Mononuclear cell (primary cell): ENCODE measurements around the gene FAM228B. TPM values are rescaled to one million over a fixed set of nuclear protein-coding genes. Genes with fewer than 3 reads are reported as not detected.
"Not testable (repeated sequence)": the region's sequence is repeated elsewhere in the genome, so short reads cannot be mapped to it uniquely, and the experiment has no call there.

Source experiments
- H3K27me3 ChIP-seq: 2 replicates; pipeline ENCODE4 v1.6.0; 2011; ENCODE audit warnings: low read length, control low read depth; ENCODE audit not compliant: insufficient read depth
- H3K4me1 ChIP-seq: 2 replicates; pipeline ENCODE4 v1.5.1; 2011; ENCODE audit warnings: mild to moderate bottlenecking, low read length, control low read depth; ENCODE audit not compliant: insufficient read depth
- H3K4me3 ChIP-seq: 2 replicates; pipeline ENCODE4 v1.5.1; 2011; ENCODE audit warnings: mild to moderate bottlenecking, low read length, moderate library complexity
- H3K9me3 ChIP-seq: 2 replicates; pipeline ENCODE4 v1.5.1; 2011; ENCODE audit warnings: low read depth, mild to moderate bottlenecking, control low read depth, low read length
- total RNA-seq: library from RNA; depleted of rRNA; stranded (reverse); fragments of >200 nt; gene quantifications from one replicate; pipeline ENCODE4 v1.2.3, GENCODE V29; 2012

The FAM228B gene
- total RNA-seq, 1 donor = 26.2 TPM

DNA sequence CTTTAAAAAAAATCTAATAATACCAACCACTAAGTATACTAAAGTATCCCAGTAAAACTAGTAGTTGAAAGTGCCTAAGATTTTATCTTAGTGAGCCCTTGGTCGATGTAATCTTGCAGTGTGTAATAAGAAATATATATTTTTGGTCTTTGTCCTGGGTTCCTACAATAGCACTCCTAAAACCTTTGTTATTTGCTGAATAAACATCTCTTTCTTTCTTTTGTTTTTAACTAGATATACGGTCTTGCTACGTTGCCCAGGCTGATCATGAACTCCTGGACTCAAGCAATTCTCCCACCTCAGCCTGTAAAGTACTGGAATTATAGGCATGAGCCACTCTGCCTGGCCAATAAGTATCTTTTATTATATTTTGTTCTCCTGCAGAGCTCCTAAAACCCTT, 36.2 kb upstream of the FAM228B start:
- H3K27me3 ChIP-seq = no peaks in the 10 kb centered on the region
- H3K9me3 ChIP-seq = no peaks in the 10 kb centered on the region
- no peak overlapping the region for H3K4me3 ChIP-seq
- peaks cover 38% of the 10 kb centered on the region for H3K4me1 ChIP-seq

- Histone ChIP-seq H3K9me3 (no peaks in the 10 kb centered on the region), H3K4me1 (peaks cover 19% of the 10 kb centered on the region), H3K27me3 (no peaks in the 10 kb centered on the region), H3K4me3 (no peak overlapping the region)
Measured at GRCh38 chr2:24088821-24089359, 34.4 kb upstream of the FAM228B start.

DNA sequence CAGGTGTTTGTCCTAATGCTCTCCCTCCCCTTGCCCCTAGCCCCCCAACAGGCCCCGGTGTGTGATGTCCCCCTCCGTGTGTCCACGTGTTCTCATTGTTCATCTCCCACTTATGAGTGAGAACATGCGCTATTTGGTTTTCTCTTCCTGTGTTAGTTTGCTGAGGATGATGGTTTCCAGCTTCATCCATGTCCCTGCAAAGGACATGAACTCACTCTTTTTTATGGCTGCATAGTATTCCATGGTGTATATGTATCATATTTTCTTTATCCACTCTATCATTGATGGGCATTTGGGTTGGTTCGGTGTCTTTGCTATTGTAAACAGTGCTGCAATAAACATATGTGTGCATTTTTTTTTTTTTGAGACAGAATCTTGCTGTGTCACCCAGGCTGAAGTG, 30.0 kb upstream of the FAM228B start:
- H3K4me3 ChIP-seq, H3K4me1 ChIP-seq, H3K27me3 ChIP-seq, H3K9me3 ChIP-seq: not testable (repeated sequence)

GRCh38 chr2:24095171-24095677, 28.0 kb upstream of the FAM228B start:
- not testable (repeated sequence) for H3K9me3 ChIP-seq, H3K4me3 ChIP-seq, H3K27me3 ChIP-seq, H3K4me1 ChIP-seq

GRCh38 chr2:24100732-24101131, 22.5 kb upstream of the FAM228B start:
- H3K4me3 ChIP-seq, H3K27me3 ChIP-seq, H3K9me3 ChIP-seq, H3K4me1 ChIP-seq: not testable (repeated sequence)

DNA sequence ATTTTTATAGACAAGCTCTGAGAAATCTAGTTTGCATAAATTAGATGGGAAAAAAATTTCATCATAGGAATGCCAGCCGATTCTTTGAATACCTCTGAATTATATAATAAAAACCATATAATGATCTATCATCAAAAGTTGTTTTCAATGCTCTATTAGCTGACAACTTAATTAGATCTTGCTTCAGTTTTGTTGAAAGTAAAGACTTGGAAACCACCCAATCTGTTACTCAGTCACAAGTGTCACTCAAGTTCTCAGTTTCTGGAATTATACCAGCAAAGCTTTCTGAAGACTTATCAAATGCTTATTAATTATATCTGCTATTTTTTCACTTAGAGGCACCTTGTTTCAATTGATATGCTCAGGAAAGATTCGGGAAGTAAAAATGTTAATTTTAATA, 21.3 kb upstream of the FAM228B start:
- Histone ChIP-seq H3K4me1 (no peaks in the 10 kb centered on the region), H3K27me3 (no peaks in the 10 kb centered on the region), H3K9me3 (peaks cover 3% of the 10 kb centered on the region), H3K4me3 (no peak overlapping the region)

- no peaks in the 10 kb centered on the region for H3K4me1 ChIP-seq
- H3K9me3 ChIP-seq = peaks cover 3% of the 10 kb centered on the region
- H3K4me3 ChIP-seq = no peak overlapping the region
- no peaks in the 10 kb centered on the region for H3K27me3 ChIP-seq
Measured at GRCh38 chr2:24102677-24103076, 20.6 kb upstream of the FAM228B start.

GRCh38 chr2:24104110-24104650, 19.1 kb upstream of the FAM228B start:
- no peaks in the 10 kb centered on the region for H3K27me3 ChIP-seq
- no peaks in the 10 kb centered on the region for H3K4me1 ChIP-seq
- no peak overlapping the region for H3K4me3 ChIP-seq
- peaks cover 3% of the 10 kb centered on the region for H3K9me3 ChIP-seq

DNA sequence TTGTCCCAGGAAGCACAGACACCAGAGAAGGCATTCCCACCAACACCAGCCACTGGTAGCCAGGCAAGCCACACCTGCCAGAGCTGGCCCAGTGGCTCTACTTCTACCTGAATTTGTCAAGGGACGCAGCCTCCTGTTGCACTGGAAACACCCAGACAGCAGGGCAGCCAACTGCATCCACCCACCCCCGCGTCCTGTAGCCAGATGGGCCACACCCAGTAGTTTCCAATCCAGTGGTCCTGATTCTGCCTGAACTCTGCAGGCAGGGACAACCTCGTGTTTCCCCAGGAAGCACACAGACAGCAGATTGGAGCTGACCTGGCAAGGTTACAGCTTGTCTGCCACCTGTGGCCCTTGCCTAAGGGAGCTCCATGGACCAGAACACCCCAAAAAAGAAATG, 18.4 kb upstream of the FAM228B start:
- no peaks in the 10 kb centered on the region for H3K4me1 ChIP-seq

GRCh38 chr2:24105816-24106215, 17.5 kb upstream of the FAM228B start:
- Histone ChIP-seq H3K27me3 (no peaks in the 10 kb centered on the region), H3K9me3 (peaks cover 3% of the 10 kb centered on the region), H3K4me1 (no peaks in the 10 kb centered on the region), H3K4me3 (no peak overlapping the region)

More for the DNA sequence above, 18.4 kb upstream of the FAM228B start:
- Histone ChIP-seq H3K4me3 (no peak overlapping the region), H3K27me3 (no peaks in the 10 kb centered on the region), H3K9me3 (peaks cover 3% of the 10 kb centered on the region)

GRCh38 chr2:24106786-24107185, 16.5 kb upstream of the FAM228B start:
- Histone ChIP-seq H3K27me3 (no peaks in the 10 kb centered on the region), H3K9me3 (peaks cover 3% of the 10 kb centered on the region), H3K4me1 (no peaks in the 10 kb centered on the region), H3K4me3 (no peak overlapping the region)

GRCh38 chr2:24107336-24107735, 15.9 kb upstream of the FAM228B start:
- peaks cover 3% of the 10 kb centered on the region for H3K9me3 ChIP-seq
- H3K4me3 ChIP-seq = no peak overlapping the region
- no peaks in the 10 kb centered on the region for H3K4me1 ChIP-seq
- no peaks in the 10 kb centered on the region for H3K27me3 ChIP-seq

- not testable (repeated sequence) for H3K27me3 ChIP-seq, H3K4me1 ChIP-seq, H3K9me3 ChIP-seq, H3K4me3 ChIP-seq
Measured at GRCh38 chr2:24109431-24109830, 13.8 kb upstream of the FAM228B start.

GRCh38 chr2:24110660-24111303, 12.5 kb upstream of the FAM228B start:
- Histone ChIP-seq H3K4me3 (no peak overlapping the region), H3K4me1 (no peaks in the 10 kb centered on the region), H3K9me3 (peaks cover 3% of the 10 kb centered on the region)

DNA sequence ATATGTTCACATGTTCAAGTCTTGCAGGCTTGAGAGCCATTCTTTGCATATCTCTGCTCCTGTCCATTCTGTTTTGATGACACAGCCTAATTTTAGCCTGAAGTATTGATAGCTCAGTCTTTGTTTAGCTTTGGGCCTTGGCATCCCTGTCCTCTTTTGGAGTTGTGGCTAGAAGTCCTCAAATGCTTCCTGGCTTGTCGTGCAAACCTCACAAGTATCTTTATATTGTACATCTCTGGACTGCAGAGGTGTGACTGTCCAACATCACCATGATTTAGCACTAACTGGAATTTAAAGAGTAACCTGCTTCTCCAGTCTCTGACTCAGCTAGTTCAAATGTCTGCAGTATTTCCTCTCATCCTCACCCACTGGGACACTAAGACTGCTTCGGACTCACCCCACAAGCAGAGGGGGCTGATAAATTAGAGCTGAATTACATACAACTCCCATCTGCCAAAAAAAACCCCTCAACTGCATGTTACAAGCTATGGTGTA, 11.8 kb upstream of the FAM228B start:
- H3K27me3 ChIP-seq = no peaks in the 10 kb centered on the region
- H3K4me3 ChIP-seq = no peak overlapping the region
- H3K9me3 ChIP-seq = peaks cover 3% of the 10 kb centered on the region
- no peaks in the 10 kb centered on the region for H3K4me1 ChIP-seq

More at GRCh38 chr2:24110660-24111303, 12.5 kb upstream of the FAM228B start:
- H3K27me3 ChIP-seq = no peaks in the 10 kb centered on the region

- Histone ChIP-seq H3K9me3 (no peaks in the 10 kb centered on the region), H3K4me3 (no peak overlapping the region), H3K27me3 (no peaks in the 10 kb centered on the region), H3K4me1 (no peaks in the 10 kb centered on the region)
Measured at GRCh38 chr2:24115057-24115456, 8.2 kb upstream of the FAM228B start.
